ENCODE results near the gene IL21R. TPM values are rescaled to one million over a fixed set of nuclear protein-coding genes. Genes with fewer than 3 reads are reported as not detected.
"Not testable (repeated sequence)": the region's sequence is repeated elsewhere in the genome, so short reads cannot be mapped to it uniquely, and the experiment has no call there.

Gene IL21R
- total RNA-seq, 5 donors from 2014 or later (not counting 1 experiment from before 2014, with no cell fraction given): 35.6 to 44.3 (median 38.2) TPM

- no peaks in the 10 kb centered on the region for H3K9me3 ChIP-seq
- peaks cover 6 to 21% (median 9%) of the 10 kb centered on the region in 3 donors for H3K4me1 Mint-ChIP-seq
- CTCF ChIA-PET: no interaction called here
- H3K4me3 ChIP-seq (ENCODE audit: control insufficient read depth in 1 of 2, extremely low read depth in 1 of 2, low read length in 1 of 2): no peak overlapping the region
- no peaks in the 10 kb centered on the region for H3K4me1 ChIP-seq (ENCODE audit: control insufficient read depth in 1 of 2, extremely low read depth in 1 of 2, insufficient read depth in 2 of 2, low read length in 2 of 2)
- no peak for DNase-seq
- POLR2A ChIA-PET: no interaction called here
- ATAC-seq (replicated peaks in 1 of 4): no peak
- H3K27me3 Mint-ChIP-seq: no peaks in the 10 kb centered on the region
- no peak overlapping the region for H3K4me3 Mint-ChIP-seq
- no peak overlapping the region for H3K27ac Mint-ChIP-seq
- no peak overlapping the region for H3K27ac ChIP-seq (ENCODE audit: low read length)
- no peaks in the 10 kb centered on the region for H3K36me3 ChIP-seq (ENCODE audit: control insufficient read depth in 2 of 2, extremely low read depth in 1 of 2, insufficient read depth in 1 of 2, low read length in 1 of 2)
- H3K9me3 Mint-ChIP-seq: peaks cover 10 to 45% (median 20%) of the 10 kb centered on the region in 3 donors
- no peaks in the 10 kb centered on the region for H3K27me3 ChIP-seq (replicated peaks in 1 of 2; ENCODE audit: control insufficient read depth in 2 of 2, extremely low read depth in 1 of 2, insufficient read depth in 2 of 2, low read length in 1 of 2)
- peaks cover 18% of the 10 kb centered on the region for H3K36me3 Mint-ChIP-seq
Observed at GRCh38 chr16:27394516-27394915, 7.5 kb upstream of the IL21R start.

DNA sequence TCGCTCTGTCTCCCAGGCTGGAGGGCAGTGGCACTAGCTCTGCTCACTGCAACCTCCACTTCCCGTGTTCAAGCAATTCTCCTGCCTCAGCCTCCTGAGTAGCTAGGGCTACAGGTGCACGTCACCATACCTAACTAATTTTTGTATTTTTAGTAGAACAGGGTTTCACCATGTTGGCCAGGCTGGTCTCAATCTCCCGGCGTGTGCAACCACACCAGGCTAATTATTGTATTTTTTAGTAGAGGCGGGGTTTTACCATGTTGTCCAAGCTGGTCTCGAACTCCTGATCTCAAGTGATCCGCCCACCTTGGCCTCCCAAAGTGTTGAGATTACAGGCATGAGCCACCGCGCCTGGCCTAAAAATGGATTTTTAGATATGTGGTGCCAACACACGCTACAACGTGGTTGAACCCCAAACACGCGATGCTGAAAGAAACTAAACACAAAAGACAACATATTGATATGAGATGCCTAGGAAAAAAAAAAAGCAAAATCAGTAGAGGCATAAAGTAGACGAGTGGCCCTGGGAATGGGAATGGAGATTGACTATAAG, 3.6 kb upstream of the IL21R start:
- not testable (repeated sequence) for H3K9me3 ChIP-seq; H3K4me3 Mint-ChIP-seq; H3K27ac Mint-ChIP-seq; H3K36me3 ChIP-seq (ENCODE audit: control insufficient read depth in 2 of 2, extremely low read depth in 1 of 2, insufficient read depth in 1 of 2, low read length in 1 of 2); ATAC-seq (replicated peaks in 1 of 4); H3K27me3 Mint-ChIP-seq; H3K4me3 ChIP-seq (ENCODE audit: control insufficient read depth in 1 of 2, extremely low read depth in 1 of 2, low read length in 1 of 2); H3K27me3 ChIP-seq (replicated peaks in 1 of 2; ENCODE audit: control insufficient read depth in 2 of 2, extremely low read depth in 1 of 2, insufficient read depth in 2 of 2, low read length in 1 of 2); DNase-seq; H3K27ac ChIP-seq (ENCODE audit: low read length); H3K36me3 Mint-ChIP-seq
- Mint-ChIP-seq H3K4me1 (peaks cover 33 to 53% (median 45%) of the 10 kb centered on the region in 3 donors), H3K9me3 (peaks cover 7 to 23% (median 8%) of the 10 kb centered on the region in 3 donors)
- H3K4me1 ChIP-seq (ENCODE audit: control insufficient read depth in 1 of 2, extremely low read depth in 1 of 2, insufficient read depth in 2 of 2, low read length in 2 of 2): peaks cover 8 to 28% of the 10 kb centered on the region in 2 experiments
- 96% methylated on average over 4 of the region's 15 CpGs for WGBS (ENCODE audit: insufficient coverage)
- POLR2A ChIA-PET: interaction anchor here (0.5 to 0.6 kb wide), 2 partner anchors 8 to 31 kb away, joined by 3 read pairs; no protein-coding TSS in a partner anchor
- CTCF ChIA-PET: interaction anchor here in 1 of 2 donors (0.7 kb wide), 1 partner anchor 31 kb away, joined by 3 read pairs; no protein-coding TSS in a partner anchor

DNA sequence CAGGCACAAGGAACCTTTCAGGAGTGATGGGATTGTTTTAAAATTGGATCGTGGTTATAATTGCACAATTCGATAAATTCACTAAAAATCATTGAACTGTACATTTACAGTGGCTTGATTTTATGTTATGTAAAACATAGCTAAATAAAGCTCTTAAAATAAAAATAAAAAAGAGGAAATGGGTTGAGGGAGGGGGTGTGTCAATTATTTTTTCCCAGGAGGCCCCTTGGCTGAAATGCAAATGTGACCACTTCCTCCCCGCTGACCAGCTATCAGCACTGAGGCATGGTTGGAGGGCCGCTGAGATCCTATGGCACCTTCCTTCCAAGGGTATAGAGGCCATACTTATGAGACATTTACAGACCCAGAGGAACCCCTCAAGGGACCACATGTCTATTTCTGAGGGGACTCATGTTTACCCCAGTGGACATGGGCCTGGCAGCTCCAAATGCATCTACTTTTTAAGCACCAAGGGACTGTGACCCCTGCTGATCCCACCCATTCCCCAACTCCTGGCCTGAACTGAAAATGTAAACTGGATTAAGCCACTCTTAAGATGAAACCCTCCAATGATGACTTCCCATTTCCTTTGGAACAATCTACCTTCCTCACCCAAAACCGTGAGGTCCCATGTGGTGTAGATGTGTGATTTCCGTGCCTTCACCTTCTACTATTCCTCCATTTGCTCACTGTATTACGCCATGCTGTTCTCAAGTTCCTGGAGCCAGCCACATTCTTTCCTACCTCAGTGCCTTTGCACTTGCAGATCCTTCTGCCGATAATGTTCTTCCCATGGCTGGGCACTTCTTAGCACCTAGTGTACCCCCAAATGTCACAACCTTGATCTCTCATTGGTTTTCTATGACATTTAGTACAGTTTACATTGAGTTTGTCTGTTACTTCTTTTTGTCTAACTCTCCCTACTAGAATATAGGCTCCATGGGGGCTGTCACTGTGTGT, 2.8 kb upstream of the IL21R start:
- ATAC-seq (replicated peaks in 1 of 4): no peak
- Mint-ChIP-seq H3K4me3 (no peak overlapping the region), H3K36me3 (peaks cover 7% of the 10 kb centered on the region), H3K4me1 (peaks cover 41 to 58% (median 53%) of the 10 kb centered on the region in 3 donors), H3K27me3 (no peaks in the 10 kb centered on the region), H3K9me3 (peaks cover 5 to 19% (median 6%) of the 10 kb centered on the region in 3 donors), H3K27ac (peak overlapping the region; percentile 19 to 42)
- Histone ChIP-seq H3K4me1 (ENCODE audit: control insufficient read depth in 1 of 2, extremely low read depth in 1 of 2, insufficient read depth in 2 of 2, low read length in 2 of 2) (peaks cover 13 to 35% of the 10 kb centered on the region in 2 experiments), H3K4me3 (ENCODE audit: control insufficient read depth in 1 of 2, extremely low read depth in 1 of 2, low read length in 1 of 2) (no peak overlapping the region), H3K9me3 (no peaks in the 10 kb centered on the region), H3K27ac (ENCODE audit: low read length) (no peak overlapping the region), H3K27me3 (replicated peaks in 1 of 2; ENCODE audit: control insufficient read depth in 2 of 2, extremely low read depth in 1 of 2, insufficient read depth in 2 of 2, low read length in 1 of 2) (no peaks in the 10 kb centered on the region), H3K36me3 (ENCODE audit: control insufficient read depth in 2 of 2, extremely low read depth in 1 of 2, insufficient read depth in 1 of 2, low read length in 1 of 2) (no peaks in the 10 kb centered on the region)
- 80% methylated on average over 1 of the region's 8 CpGs for WGBS (ENCODE audit: insufficient coverage)
- CTCF ChIA-PET: interaction anchor here in 1 of 2 donors (0.7 kb wide), 1 partner anchor 32 kb away, joined by 3 read pairs; no protein-coding TSS in a partner anchor
- no peak for DNase-seq
- POLR2A ChIA-PET: interaction anchor here (0.5 to 0.7 kb wide), 3 partner anchors 9 to 32 kb away, joined by 3 read pairs; no protein-coding TSS in a partner anchor

- H3K27ac ChIP-seq (ENCODE audit: low read length): no peak overlapping the region
- no CpG with 5 or more reads among the region's 2 CpGs for whole genome bisulfite sequencing (ENCODE audit: insufficient coverage)
- H3K27me3 ChIP-seq (replicated peaks in 1 of 2; ENCODE audit: control insufficient read depth in 2 of 2, extremely low read depth in 1 of 2, insufficient read depth in 2 of 2, low read length in 1 of 2): no peaks in the 10 kb centered on the region
- Mint-ChIP-seq H3K27ac (peak overlapping the region; percentile 19 to 42), H3K27me3 (no peaks in the 10 kb centered on the region), H3K36me3 (no peaks in the 10 kb centered on the region), H3K4me3 (no peak overlapping the region), H3K9me3 (peaks cover 0 to 11% (median 0%) of the 10 kb centered on the region in 3 donors), H3K4me1 (peaks cover 45 to 61% (median 59%) of the 10 kb centered on the region in 3 donors)
- peaks cover 19 to 43% of the 10 kb centered on the region in 2 experiments for H3K4me1 ChIP-seq (ENCODE audit: control insufficient read depth in 1 of 2, extremely low read depth in 1 of 2, insufficient read depth in 2 of 2, low read length in 2 of 2)
- ATAC-seq (replicated peaks in 1 of 4): no peak
- DNase-seq: no peak
- ChIA-PET POLR2A (interaction anchor here (0.6 to 0.9 kb wide), 3 partner anchors 8 to 83 kb away, joined by 3 read pairs; no protein-coding TSS in a partner anchor), CTCF (interaction anchor here in 1 of 2 donors (1.1 kb wide), 1 partner anchor 27 kb away, joined by 3 read pairs; no protein-coding TSS in a partner anchor)
- no peaks in the 10 kb centered on the region for H3K9me3 ChIP-seq
- no peak overlapping the region for H3K4me3 ChIP-seq (ENCODE audit: control insufficient read depth in 1 of 2, extremely low read depth in 1 of 2, low read length in 1 of 2)
- H3K36me3 ChIP-seq (ENCODE audit: control insufficient read depth in 2 of 2, extremely low read depth in 1 of 2, insufficient read depth in 1 of 2, low read length in 1 of 2): no peaks in the 10 kb centered on the region
Observed at GRCh38 chr16:27399969-27400368, 2.0 kb upstream of the IL21R start.

DNA sequence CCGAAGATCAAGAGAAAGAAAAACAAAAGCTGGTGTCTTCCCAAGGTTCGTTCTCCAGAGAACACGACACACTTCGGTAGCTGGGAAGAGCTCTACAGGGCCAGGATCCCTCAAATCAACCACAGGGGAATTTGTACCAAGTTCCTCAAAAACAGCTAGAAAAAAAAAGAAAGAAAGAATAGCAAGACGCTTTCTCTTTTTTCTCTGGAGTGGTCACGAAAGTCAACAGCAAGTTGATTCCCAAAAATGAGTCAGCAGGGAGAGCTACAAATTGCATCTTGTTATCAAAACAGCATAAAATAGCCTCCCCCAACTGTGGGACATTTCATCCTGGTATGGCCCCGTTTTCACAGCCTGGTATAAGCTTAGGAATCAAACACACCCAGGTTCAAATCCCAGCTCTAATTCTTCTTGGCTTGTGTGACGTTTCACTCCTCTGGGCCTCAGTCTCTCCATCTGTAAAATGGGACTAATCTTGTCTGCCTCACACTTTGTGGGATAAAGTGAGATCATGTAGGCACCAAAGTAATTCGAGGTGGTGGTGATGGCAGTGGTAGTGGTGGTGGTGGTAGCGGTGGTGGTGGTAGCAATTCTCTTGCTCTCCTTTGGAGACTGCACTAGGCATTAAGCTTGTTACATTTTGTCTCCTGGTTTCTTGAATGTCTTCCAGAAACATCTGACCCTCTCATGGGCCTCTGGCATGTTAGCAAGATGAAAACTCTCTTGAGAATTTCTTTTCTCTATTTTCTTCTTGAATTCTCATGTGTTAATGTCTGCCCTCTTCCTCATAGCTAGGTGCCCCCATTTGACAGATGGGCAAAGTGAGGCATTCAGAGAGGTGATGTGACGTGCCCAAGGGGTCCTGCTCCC, 988 bp upstream of the IL21R start:
- Histone ChIP-seq H3K27ac (ENCODE audit: low read length) (peak overlapping the region; percentile 83), H3K9me3 (no peaks in the 10 kb centered on the region), H3K36me3 (ENCODE audit: control insufficient read depth in 2 of 2, extremely low read depth in 1 of 2, insufficient read depth in 1 of 2, low read length in 1 of 2) (no peaks in the 10 kb centered on the region), H3K4me3 (ENCODE audit: control insufficient read depth in 1 of 2, extremely low read depth in 1 of 2, low read length in 1 of 2) (no peak overlapping the region), H3K27me3 (replicated peaks in 1 of 2; ENCODE audit: control insufficient read depth in 2 of 2, extremely low read depth in 1 of 2, insufficient read depth in 2 of 2, low read length in 1 of 2) (no peaks in the 10 kb centered on the region), H3K4me1 (ENCODE audit: control insufficient read depth in 1 of 2, extremely low read depth in 1 of 2, insufficient read depth in 2 of 2, low read length in 2 of 2) (peaks cover 19 to 54% of the 10 kb centered on the region in 2 experiments)
- POLR2A ChIA-PET: interaction anchor here (0.5 to 6.8 kb wide), 11 partner anchors 9 to 220 kb away, joined by 3 to 88 read pairs (median 5); partner anchors contain the start of genes GTF3C1 (in 1 of the 2) and KATNIP (in 1 of the 2)
- H3K4me1 Mint-ChIP-seq: peaks cover 50 to 67% (median 64%) of the 10 kb centered on the region in 3 donors
- peak overlapping the region in 2 of 3 donors; percentile 39 to 88 for H3K4me3 Mint-ChIP-seq
- peaks cover 0 to under 1% (median 0%) of the 10 kb centered on the region in 3 donors for H3K9me3 Mint-ChIP-seq
- DNase-seq (no peak), ATAC-seq (replicated peaks in 1 of 4) (no peak)
- CTCF ChIA-PET: interaction anchor here (0.5 to 3.2 kb wide), 4 partner anchors 26 to 167 kb away, joined by 3 to 17 read pairs (median 3); no protein-coding TSS in a partner anchor
- H3K27me3 Mint-ChIP-seq: no peaks in the 10 kb centered on the region
- WGBS (ENCODE audit: insufficient coverage): 83% methylated on average over 6 of the region's 11 CpGs
- H3K36me3 Mint-ChIP-seq: no peaks in the 10 kb centered on the region
- peak overlapping the region; percentile 52 to 96 for H3K27ac Mint-ChIP-seq
